Mesothelial cell of epicardium (in vitro differentiated cells): Measurements from ENCODE around the gene PAX7. TPM values are rescaled to one million over a fixed set of nuclear protein-coding genes. Genes with fewer than 3 reads are reported as not detected.

Source experiments
- DNase-seq, 2 experiments: peaks; one replicate each; pipeline ENCODE4 v3.0.0; 2021; ENCODE audit warnings: low spot score in 2 of 2; ENCODE audit not compliant: unreplicated experiment in 2 of 2
- H3K27ac Mint-ChIP-seq: 2 replicates; pipeline ENCODE4 v1.8.0; 2021; ENCODE audit warnings: mixed read lengths
- H3K27me3 Mint-ChIP-seq: 2 replicates; pipeline ENCODE4 v1.8.0; 2021; ENCODE audit warnings: low read depth, mixed read lengths
- H3K36me3 Mint-ChIP-seq: 2 replicates; pipeline ENCODE4 v1.8.0; 2021; ENCODE audit warnings: mixed read lengths
- H3K4me1 Mint-ChIP-seq: 2 replicates; pipeline ENCODE4 v1.8.0; 2021; ENCODE audit warnings: mixed read lengths
- H3K4me3 Mint-ChIP-seq: 2 replicates; pipeline ENCODE4 v1.8.0; 2021; ENCODE audit warnings: mild to moderate bottlenecking, moderate library complexity, mixed read lengths
- H3K9me3 Mint-ChIP-seq: 2 replicates; pipeline ENCODE4 v1.8.0; 2021; ENCODE audit warnings: mixed read lengths
- CTCF ChIP-seq: fragments of 200-600 bp; sonication (generic); IDR thresholded peaks from one replicate; pipeline ENCODE4 v1.5.0; 2021; ENCODE audit warnings: antibody characterized with exemption; ENCODE audit not compliant: unreplicated experiment
- total RNA-seq: library from RNA; stranded (reverse); gene quantifications from 3 replicates; pipeline ENCODE4 v1.2.1, GENCODE V29; 2021

PAX7 gene
- total RNA-seq, 1 donor from 2014 or later = not detected

GRCh38 chr1:18612073-18612472 is 18.6 kb upstream of the PAX7 start:
- Mint-ChIP-seq H3K27ac (no peak overlapping the region), H3K27me3 (peaks cover 77% of the 10 kb centered on the region), H3K4me1 (peaks cover 7% of the 10 kb centered on the region), H3K9me3 (peaks cover 4% of the 10 kb centered on the region), H3K4me3 (no peak overlapping the region), H3K36me3 (no peaks in the 10 kb centered on the region)
- no peak for DNase-seq
- TF ChIP-seq CTCF = no peak

GRCh38 chr1:18614069-18614735 is 16.4 kb upstream of the PAX7 start:
- Mint-ChIP-seq H3K4me3 (no peak overlapping the region), H3K36me3 (no peaks in the 10 kb centered on the region), H3K4me1 (no peaks in the 10 kb centered on the region), H3K27me3 (peaks cover 83% of the 10 kb centered on the region), H3K9me3 (no peaks in the 10 kb centered on the region), H3K27ac (no peak overlapping the region)
- no peak for TF ChIP-seq CTCF
- DNase-seq = no peak

- Mint-ChIP-seq H3K27me3 (peaks cover 94% of the 10 kb centered on the region), H3K27ac (no peak overlapping the region), H3K36me3 (no peaks in the 10 kb centered on the region), H3K4me3 (no peak overlapping the region), H3K9me3 (no peaks in the 10 kb centered on the region), H3K4me1 (no peaks in the 10 kb centered on the region)
- no peak for DNase-seq
- TF ChIP-seq CTCF = no peak
Measured at GRCh38 chr1:18618546-18619466, 11.8 kb upstream of the PAX7 start.

GRCh38 chr1:18619467-18619835 is 11.2 kb upstream of the PAX7 start:
- Mint-ChIP-seq H3K27ac (no peak overlapping the region), H3K27me3 (peaks cover 94% of the 10 kb centered on the region), H3K4me1 (no peaks in the 10 kb centered on the region), H3K36me3 (no peaks in the 10 kb centered on the region), H3K4me3 (no peak overlapping the region), H3K9me3 (no peaks in the 10 kb centered on the region)
- TF ChIP-seq CTCF = no peak
- no peak for DNase-seq

GRCh38 chr1:18628511-18628910 is 2.1 kb upstream of the PAX7 start:
- H3K4me3 Mint-ChIP-seq = no peak overlapping the region

More at GRCh38 chr1:18628511-18628910, 2.1 kb upstream of the PAX7 start:
- H3K4me1 Mint-ChIP-seq = peaks cover 7% of the 10 kb centered on the region
- peaks cover 100% of the 10 kb centered on the region for H3K27me3 Mint-ChIP-seq
- no peaks in the 10 kb centered on the region for H3K9me3 Mint-ChIP-seq
- DNase-seq = no peak
- H3K27ac Mint-ChIP-seq = no peak overlapping the region
- TF ChIP-seq CTCF = no peak
- no peaks in the 10 kb centered on the region for H3K36me3 Mint-ChIP-seq
